Mesothelial cell of epicardium (in vitro differentiated cells): ENCODE results near the gene CHST7. TPM values are rescaled to one million over a fixed set of nuclear protein-coding genes. Genes with fewer than 3 reads are reported as not detected.

Experiments used
- DNase-seq, 2 experiments: peaks; one replicate each; pipeline ENCODE4 v3.0.0; 2021; ENCODE audit warnings: low spot score in 2 of 2; ENCODE audit not compliant: unreplicated experiment in 2 of 2
- H3K27ac Mint-ChIP-seq: 2 replicates; pipeline ENCODE4 v1.8.0; 2021; ENCODE audit warnings: mixed read lengths
- H3K27me3 Mint-ChIP-seq: 2 replicates; pipeline ENCODE4 v1.8.0; 2021; ENCODE audit warnings: low read depth, mixed read lengths
- H3K36me3 Mint-ChIP-seq: 2 replicates; pipeline ENCODE4 v1.8.0; 2021; ENCODE audit warnings: mixed read lengths
- H3K4me1 Mint-ChIP-seq: 2 replicates; pipeline ENCODE4 v1.8.0; 2021; ENCODE audit warnings: mixed read lengths
- H3K4me3 Mint-ChIP-seq: 2 replicates; pipeline ENCODE4 v1.8.0; 2021; ENCODE audit warnings: mild to moderate bottlenecking, moderate library complexity, mixed read lengths
- H3K9me3 Mint-ChIP-seq: 2 replicates; pipeline ENCODE4 v1.8.0; 2021; ENCODE audit warnings: mixed read lengths
- total RNA-seq: library from RNA; stranded (reverse); gene quantifications from 3 replicates; pipeline ENCODE4 v1.2.1, GENCODE V29; 2021
- TF ChIP-seq, protein P1 (sequence below): fragments of 200-600 bp; sonication (generic); IDR thresholded peaks from one replicate; pipeline ENCODE4 v1.5.0; 2021; ENCODE audit warnings: antibody characterized with exemption; ENCODE audit not compliant: unreplicated experiment

The CHST7 gene
- total RNA-seq, 1 donor from 2014 or later, result 0.40 TPM

DNA sequence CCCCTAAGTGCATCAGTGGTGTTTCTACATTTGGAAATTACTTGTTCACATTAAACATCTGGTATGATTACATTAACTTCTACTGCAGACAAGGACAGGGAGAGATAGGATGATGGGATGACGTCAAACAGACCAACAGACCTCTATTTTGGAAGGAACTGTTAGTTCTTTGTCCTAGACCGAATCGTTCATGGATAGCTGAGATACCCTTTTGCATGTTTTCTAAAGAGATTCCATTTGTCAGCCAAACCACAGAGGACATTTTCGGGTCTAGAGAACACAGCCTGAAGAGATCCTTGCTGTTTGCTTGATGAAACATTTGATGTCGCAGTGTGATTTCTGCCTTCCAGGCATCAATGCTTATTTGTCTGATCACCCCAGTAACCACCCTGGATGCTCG, 27.7 kb downstream of the CHST7 start:
- peaks cover 26% of the 10 kb centered on the region for H3K9me3 Mint-ChIP-seq
- no peaks in the 10 kb centered on the region for H3K27me3 Mint-ChIP-seq
- DNase-seq, result no peak
- no peaks in the 10 kb centered on the region for H3K4me1 Mint-ChIP-seq
- no peak overlapping the region for H3K4me3 Mint-ChIP-seq
- peaks cover 1% of the 10 kb centered on the region for H3K36me3 Mint-ChIP-seq
- no peak overlapping the region for H3K27ac Mint-ChIP-seq
- TF ChIP-seq, protein P1, sequence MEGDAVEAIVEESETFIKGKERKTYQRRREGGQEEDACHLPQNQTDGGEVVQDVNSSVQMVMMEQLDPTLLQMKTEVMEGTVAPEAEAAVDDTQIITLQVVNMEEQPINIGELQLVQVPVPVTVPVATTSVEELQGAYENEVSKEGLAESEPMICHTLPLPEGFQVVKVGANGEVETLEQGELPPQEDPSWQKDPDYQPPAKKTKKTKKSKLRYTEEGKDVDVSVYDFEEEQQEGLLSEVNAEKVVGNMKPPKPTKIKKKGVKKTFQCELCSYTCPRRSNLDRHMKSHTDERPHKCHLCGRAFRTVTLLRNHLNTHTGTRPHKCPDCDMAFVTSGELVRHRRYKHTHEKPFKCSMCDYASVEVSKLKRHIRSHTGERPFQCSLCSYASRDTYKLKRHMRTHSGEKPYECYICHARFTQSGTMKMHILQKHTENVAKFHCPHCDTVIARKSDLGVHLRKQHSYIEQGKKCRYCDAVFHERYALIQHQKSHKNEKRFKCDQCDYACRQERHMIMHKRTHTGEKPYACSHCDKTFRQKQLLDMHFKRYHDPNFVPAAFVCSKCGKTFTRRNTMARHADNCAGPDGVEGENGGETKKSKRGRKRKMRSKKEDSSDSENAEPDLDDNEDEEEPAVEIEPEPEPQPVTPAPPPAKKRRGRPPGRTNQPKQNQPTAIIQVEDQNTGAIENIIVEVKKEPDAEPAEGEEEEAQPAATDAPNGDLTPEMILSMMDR, result no peak

DNA sequence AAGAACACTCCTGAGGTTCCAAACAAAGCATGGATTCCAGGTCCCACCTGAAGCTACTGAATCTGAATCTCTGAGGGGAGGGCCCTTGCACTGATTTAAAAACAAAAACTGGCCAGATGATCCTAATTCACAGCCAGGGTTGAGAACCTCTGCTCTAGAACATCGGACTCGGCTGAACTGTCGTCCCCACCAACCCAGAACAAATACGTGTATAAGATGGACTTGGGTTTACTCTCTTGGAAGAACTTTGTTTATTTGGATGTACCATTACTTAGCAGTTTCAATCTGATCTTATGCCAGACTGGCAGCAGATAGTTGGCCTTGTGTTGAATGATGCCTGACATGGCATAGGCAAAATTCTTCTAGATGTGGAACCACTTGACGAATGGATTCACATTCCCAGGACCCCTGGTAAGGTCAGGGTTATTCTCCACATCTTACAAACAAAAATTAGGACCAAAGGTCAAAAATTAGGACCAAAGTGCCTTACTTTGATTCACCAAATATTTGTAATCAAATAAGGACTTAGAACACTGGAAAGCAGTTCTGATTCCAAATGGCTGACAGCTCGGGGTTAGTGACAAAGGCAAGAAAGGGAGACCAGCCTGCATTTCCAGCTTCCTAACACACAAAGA, 29.0 kb downstream of the CHST7 start:
- no peaks in the 10 kb centered on the region for H3K4me1 Mint-ChIP-seq
- TF ChIP-seq, protein P1, result no peak
- DNase-seq, result no peak
- no peaks in the 10 kb centered on the region for H3K27me3 Mint-ChIP-seq
- H3K36me3 Mint-ChIP-seq, result peaks cover 1% of the 10 kb centered on the region
- no peak overlapping the region for H3K4me3 Mint-ChIP-seq
- H3K27ac Mint-ChIP-seq, result no peak overlapping the region
- H3K9me3 Mint-ChIP-seq, result peaks cover 26% of the 10 kb centered on the region

DNA sequence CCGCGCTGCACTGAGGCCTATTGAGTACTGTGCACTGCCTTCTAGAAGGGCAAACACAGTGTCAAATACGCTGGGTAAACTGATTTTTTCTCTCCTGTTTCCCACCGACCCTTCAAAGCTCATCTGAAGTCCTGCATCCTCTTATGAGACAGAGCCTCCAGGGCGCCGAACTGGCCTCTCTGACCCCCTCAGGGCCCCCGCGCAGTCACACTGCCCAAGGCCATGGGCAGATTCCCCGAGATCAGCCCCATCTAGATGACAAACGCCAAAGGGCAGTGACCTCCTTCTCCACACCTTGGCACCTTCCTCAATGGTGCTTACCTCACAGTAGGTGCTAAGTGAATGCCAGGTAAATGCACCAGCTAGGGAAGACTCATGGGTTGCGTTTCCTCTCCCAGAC, 34.4 kb downstream of the CHST7 start:
- H3K9me3 Mint-ChIP-seq, result peaks cover 17% of the 10 kb centered on the region
- no peak overlapping the region for H3K4me3 Mint-ChIP-seq
- no peaks in the 10 kb centered on the region for H3K4me1 Mint-ChIP-seq
- DNase-seq, result no peak
- H3K36me3 Mint-ChIP-seq, result peaks cover 1% of the 10 kb centered on the region
- TF ChIP-seq, protein P1, result no peak
- no peaks in the 10 kb centered on the region for H3K27me3 Mint-ChIP-seq
- no peak overlapping the region for H3K27ac Mint-ChIP-seq

DNA sequence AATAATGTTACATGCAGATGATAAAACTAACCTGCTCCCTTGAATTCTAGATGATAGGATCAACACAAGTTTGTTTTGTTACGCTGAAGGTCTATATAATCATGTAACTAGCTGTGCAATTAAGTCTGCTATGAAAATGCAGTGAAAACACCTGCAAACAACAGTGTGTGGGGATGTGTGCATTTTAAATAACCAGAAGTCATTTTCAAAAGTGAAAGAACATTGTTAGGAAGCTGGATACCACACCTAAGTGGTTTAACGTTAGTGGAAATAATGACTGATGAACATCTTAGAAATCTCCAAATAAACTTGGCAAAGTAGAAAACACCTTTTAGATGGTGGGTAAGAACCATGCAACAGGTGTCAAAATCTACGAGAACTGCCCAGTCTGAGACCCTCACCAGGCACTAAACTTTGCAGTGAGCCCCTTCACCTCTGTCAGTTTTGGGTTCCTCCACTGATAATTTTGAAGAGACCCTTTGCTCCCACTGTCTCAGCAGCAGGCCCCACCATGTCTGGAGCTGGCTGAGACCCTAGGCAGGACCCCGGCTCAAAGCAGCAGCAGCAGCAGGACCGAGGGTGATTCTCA, 36.6 kb downstream of the CHST7 start:
- Mint-ChIP-seq H3K9me3 (peaks cover 8% of the 10 kb centered on the region), H3K4me1 (no peaks in the 10 kb centered on the region), H3K27ac (no peak overlapping the region), H3K4me3 (no peak overlapping the region), H3K27me3 (no peaks in the 10 kb centered on the region), H3K36me3 (peaks cover 3% of the 10 kb centered on the region)
- TF ChIP-seq, protein P1, result no peak
- DNase-seq, result no peak

DNA sequence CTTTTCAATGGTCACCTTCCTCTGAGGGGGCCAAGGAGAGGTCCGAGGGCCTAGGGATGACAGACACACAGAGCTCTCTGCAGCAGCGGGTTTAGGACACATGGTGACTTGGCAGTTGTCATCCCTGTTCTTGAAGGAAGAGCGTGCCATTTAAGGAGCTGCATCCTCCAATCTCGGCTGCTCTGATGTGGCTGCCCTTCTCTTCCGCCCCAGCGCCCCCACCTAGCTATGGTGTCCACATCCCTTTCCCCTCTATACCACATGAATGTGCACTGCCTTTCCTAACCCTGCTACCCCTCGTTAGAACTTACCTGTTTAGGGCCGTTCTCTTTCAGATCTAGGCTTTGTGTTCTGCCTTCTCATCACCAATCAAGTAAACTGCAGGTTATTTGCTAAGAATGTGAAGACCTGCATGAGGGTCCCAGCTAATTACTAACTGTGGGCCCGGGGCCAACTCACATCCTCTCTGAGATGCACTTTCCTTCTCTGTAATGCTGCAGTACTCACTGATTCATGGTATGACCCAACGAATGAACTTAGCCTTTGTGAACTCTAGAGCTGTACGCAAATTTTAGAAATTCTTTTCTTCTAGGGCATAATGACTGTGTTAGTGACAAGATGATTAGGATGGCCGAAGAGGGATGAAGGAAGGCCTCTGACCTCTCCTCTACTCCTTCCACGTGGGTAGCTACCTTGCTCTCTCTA, 38.2 kb downstream of the CHST7 start:
- TF ChIP-seq, protein P1, result no peak
- H3K9me3 Mint-ChIP-seq, result peaks cover 13% of the 10 kb centered on the region

More for the DNA sequence above, 38.2 kb downstream of the CHST7 start:
- H3K4me1 Mint-ChIP-seq, result no peaks in the 10 kb centered on the region
- DNase-seq, result no peak
- H3K4me3 Mint-ChIP-seq, result no peak overlapping the region
- H3K27me3 Mint-ChIP-seq, result no peaks in the 10 kb centered on the region
- no peak overlapping the region for H3K27ac Mint-ChIP-seq
- H3K36me3 Mint-ChIP-seq, result peaks cover 3% of the 10 kb centered on the region
